HG03108 (cell line): ENCODE results near the gene GPC6.

ENCODE experiments used
- ATAC-seq: cut with Tn5 transposase; IDR thresholded peaks from one replicate; pipeline ENCODE4 v1.9.1; 2021; ENCODE audit warnings: moderate library complexity; ENCODE audit not compliant: unreplicated experiment

The GPC6 gene

GRCh38 chr13:93670866-93671265 lies 444.3 kb downstream of the GPC6 start:
- no peak for ATAC-seq

- no peak for ATAC-seq
These were observed 446.4 kb downstream of the GPC6 start for GRCh38 chr13:93672996-93673395.

- no peak for ATAC-seq
These were observed 447.3 kb downstream of the GPC6 start for GRCh38 chr13:93673885-93674284.

GRCh38 chr13:93674337-93674755 lies 447.7 kb downstream of the GPC6 start:
- ATAC-seq = no peak

GRCh38 chr13:93680329-93680728 lies 453.7 kb downstream of the GPC6 start:
- ATAC-seq = no peak

GRCh38 chr13:93685900-93686299 lies 459.3 kb downstream of the GPC6 start:
- no peak for ATAC-seq

GRCh38 chr13:93686399-93686798 lies 459.8 kb downstream of the GPC6 start:
- no peak for ATAC-seq

GRCh38 chr13:93687261-93687660 lies 460.7 kb downstream of the GPC6 start:
- ATAC-seq = no peak

GRCh38 chr13:93689333-93689732 lies 462.7 kb downstream of the GPC6 start:
- ATAC-seq = no peak

- no peak for ATAC-seq
These were observed 463.5 kb downstream of the GPC6 start for GRCh38 chr13:93690139-93690538.

GRCh38 chr13:93698016-93698613 lies 471.5 kb downstream of the GPC6 start:
- no peak for ATAC-seq

GRCh38 chr13:93700115-93700514 lies 473.5 kb downstream of the GPC6 start:
- no peak for ATAC-seq

GRCh38 chr13:93708308-93709075 lies 481.9 kb downstream of the GPC6 start:
- no peak for ATAC-seq

- ATAC-seq = no peak
These were observed 483.1 kb downstream of the GPC6 start for GRCh38 chr13:93709506-93710244.

- ATAC-seq = no peak
These were observed 487.6 kb downstream of the GPC6 start for GRCh38 chr13:93714171-93714570.

GRCh38 chr13:93715866-93716265 lies 489.3 kb downstream of the GPC6 start:
- ATAC-seq = no peak

- no peak for ATAC-seq
These were observed 490.0 kb downstream of the GPC6 start for GRCh38 chr13:93716623-93717022.

- no peak for ATAC-seq
These were observed 494.9 kb downstream of the GPC6 start for GRCh38 chr13:93721483-93721882.

GRCh38 chr13:93723316-93723715 lies 496.7 kb downstream of the GPC6 start:
- ATAC-seq = no peak

GRCh38 chr13:93724187-93724586 lies 497.6 kb downstream of the GPC6 start:
- ATAC-seq = no peak

GRCh38 chr13:93726173-93726957 lies 499.8 kb downstream of the GPC6 start:
- ATAC-seq = no peak
